Measurements from ENCODE around the gene ENOX1.

The ENOX1 gene

DNA sequence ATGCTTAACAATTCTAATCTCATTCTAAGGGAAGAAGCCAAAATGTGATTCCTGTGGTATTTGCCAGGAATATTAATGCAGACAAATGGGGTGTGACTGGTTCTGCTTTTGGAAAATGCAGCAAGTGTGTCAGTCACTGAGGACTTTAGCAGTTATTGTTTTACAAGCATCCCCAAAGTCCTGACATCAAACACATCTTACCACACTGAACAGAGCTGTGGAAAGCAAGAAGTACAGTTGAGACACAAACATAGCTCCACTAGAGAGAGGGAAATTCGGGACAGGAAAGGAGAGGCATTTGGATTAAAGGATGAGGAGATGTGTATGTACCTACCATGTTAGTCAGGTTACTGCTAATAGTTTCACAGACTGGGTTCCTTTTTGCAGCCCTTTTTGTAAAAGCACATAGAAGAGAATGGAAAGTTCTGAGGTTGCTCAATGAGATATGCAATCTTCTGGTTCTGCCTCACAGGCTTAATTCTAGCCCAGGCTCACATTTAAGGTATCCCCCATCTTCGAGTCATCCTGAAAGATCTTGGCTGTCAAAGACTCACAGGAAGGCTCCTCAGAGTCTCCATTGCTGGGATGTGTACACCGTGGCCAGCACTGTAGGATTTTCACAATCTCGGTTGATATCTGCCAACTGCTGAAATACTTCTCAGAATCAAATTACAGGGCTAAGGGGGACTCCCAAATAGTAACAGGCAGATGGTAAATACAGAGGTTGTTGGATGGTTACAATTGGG is 446.8 kb downstream of the ENOX1 start:
- Histone ChIP-seq H3K4me2 (ENCODE audit: insufficient read depth, low read length) (no peak overlapping the region), H3K36me3 (ENCODE audit: insufficient read depth, low read length) (no peaks in the 10 kb centered on the region), H3K27ac (ENCODE audit: low read length) (no peak overlapping the region), H4K20me1 (ENCODE audit: insufficient read depth, low read length) (no peaks in the 10 kb centered on the region), H3K9me3 (ENCODE audit: insufficient read depth, low read length, severe bottlenecking) (no peaks in the 10 kb centered on the region), H3K9ac (ENCODE audit: low read depth, low read length) (no peak overlapping the region), H3K79me2 (ENCODE audit: insufficient read depth, low read length) (no peaks in the 10 kb centered on the region), H3K4me1 (ENCODE audit: insufficient read depth, low read length) (no peaks in the 10 kb centered on the region), H3K27me3 (ENCODE audit: insufficient read depth, low read length, poor library complexity) (peaks cover 7% of the 10 kb centered on the region), H2AFZ (ENCODE audit: low read depth, low read length) (no peak overlapping the region), H3K4me3 (ENCODE audit: low read depth in 1 of 2, low read length in 2 of 2) (no peak overlapping the region)
- no peak for DNase-seq
- ATAC-seq (ENCODE audit: insufficient read depth, low read depth) = no peak
- no peak for TF ChIP-seq EZH2 (IDR thresholded peaks at IDR 0.05; ENCODE audit: borderline replicate concordance, low read depth, low read length, severe bottlenecking)
- TF ChIP-seq, protein P1, sequence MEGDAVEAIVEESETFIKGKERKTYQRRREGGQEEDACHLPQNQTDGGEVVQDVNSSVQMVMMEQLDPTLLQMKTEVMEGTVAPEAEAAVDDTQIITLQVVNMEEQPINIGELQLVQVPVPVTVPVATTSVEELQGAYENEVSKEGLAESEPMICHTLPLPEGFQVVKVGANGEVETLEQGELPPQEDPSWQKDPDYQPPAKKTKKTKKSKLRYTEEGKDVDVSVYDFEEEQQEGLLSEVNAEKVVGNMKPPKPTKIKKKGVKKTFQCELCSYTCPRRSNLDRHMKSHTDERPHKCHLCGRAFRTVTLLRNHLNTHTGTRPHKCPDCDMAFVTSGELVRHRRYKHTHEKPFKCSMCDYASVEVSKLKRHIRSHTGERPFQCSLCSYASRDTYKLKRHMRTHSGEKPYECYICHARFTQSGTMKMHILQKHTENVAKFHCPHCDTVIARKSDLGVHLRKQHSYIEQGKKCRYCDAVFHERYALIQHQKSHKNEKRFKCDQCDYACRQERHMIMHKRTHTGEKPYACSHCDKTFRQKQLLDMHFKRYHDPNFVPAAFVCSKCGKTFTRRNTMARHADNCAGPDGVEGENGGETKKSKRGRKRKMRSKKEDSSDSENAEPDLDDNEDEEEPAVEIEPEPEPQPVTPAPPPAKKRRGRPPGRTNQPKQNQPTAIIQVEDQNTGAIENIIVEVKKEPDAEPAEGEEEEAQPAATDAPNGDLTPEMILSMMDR (IDR thresholded peaks at IDR 0.05; ENCODE audit: borderline replicate concordance, extremely low read depth, low read length, poor library complexity, severe bottlenecking) = no peak

DNA sequence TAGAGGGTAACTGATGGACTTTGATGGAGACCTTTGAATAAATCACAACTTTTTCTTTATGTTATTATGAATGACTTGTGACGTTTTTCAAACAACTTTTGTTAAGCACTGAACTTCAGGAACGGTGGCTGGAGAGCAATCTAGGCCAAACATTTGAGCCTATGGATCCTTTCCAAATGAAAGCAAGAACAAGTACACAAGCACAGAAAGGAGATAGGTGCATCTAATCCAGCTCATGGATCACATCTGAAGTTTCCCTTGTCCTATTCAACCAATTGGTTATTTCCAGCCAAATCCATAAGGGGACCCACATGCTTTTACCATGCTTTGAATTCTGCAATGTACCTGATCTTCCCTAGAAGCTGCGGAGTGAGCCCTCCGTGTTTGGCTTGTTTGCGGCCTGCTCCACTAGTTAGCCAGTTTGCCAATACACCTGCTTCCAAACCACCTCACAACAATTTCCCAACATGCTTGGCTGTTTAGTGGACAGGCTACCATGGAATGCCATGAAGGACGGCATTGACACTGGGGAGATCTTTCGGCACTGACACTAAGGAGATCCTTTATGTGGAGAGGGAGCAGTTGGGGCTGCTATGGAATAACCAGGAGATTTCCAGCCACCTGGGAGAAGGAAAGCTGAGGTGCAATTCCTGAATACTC is 447.5 kb downstream of the ENOX1 start:
- no peak overlapping the region for H2AFZ ChIP-seq (ENCODE audit: low read depth, low read length)
- DNase-seq (no peak), ATAC-seq (ENCODE audit: insufficient read depth, low read depth) (no peak)
- H3K4me1 ChIP-seq (ENCODE audit: insufficient read depth, low read length) = no peaks in the 10 kb centered on the region
- no peaks in the 10 kb centered on the region for H3K9me3 ChIP-seq (ENCODE audit: insufficient read depth, low read length, severe bottlenecking)
- H3K79me2 ChIP-seq (ENCODE audit: insufficient read depth, low read length) = no peaks in the 10 kb centered on the region
- H3K9ac ChIP-seq (ENCODE audit: low read depth, low read length) = no peak overlapping the region
- no peak for TF ChIP-seq EZH2 (IDR thresholded peaks at IDR 0.05; ENCODE audit: borderline replicate concordance, low read depth, low read length, severe bottlenecking)
- TF ChIP-seq, protein P1 (IDR thresholded peaks at IDR 0.05; ENCODE audit: borderline replicate concordance, extremely low read depth, low read length, poor library complexity, severe bottlenecking) = no peak
- H4K20me1 ChIP-seq (ENCODE audit: insufficient read depth, low read length) = no peaks in the 10 kb centered on the region
- no peak overlapping the region for H3K4me3 ChIP-seq (ENCODE audit: low read depth in 1 of 2, low read length in 2 of 2)
- H3K36me3 ChIP-seq (ENCODE audit: insufficient read depth, low read length) = no peaks in the 10 kb centered on the region
- H3K27me3 ChIP-seq (ENCODE audit: insufficient read depth, low read length, poor library complexity) = peaks cover 7% of the 10 kb centered on the region
- no peak overlapping the region for H3K27ac ChIP-seq (ENCODE audit: low read length)
- no peak overlapping the region for H3K4me2 ChIP-seq (ENCODE audit: insufficient read depth, low read length)

DNA sequence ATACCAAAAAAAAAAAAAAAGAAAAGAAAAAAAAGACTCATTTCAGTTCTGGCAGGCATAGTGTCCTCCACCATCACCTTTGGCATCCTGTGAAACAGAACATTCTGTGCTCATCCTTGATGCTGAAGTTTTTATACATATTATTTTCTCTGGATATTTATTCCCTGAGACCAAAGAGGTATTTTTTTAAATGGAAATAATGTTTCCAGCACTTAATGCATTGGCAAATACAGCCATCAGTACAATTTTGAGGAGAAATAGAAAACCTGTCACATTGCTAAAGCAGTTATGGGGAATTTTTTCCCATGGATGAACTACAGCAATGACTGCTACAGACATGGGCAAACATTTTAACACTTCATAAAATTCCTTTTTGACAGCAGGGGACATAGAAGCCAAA is 451.0 kb downstream of the ENOX1 start:
- Histone ChIP-seq H2AFZ (ENCODE audit: low read depth, low read length) (no peak overlapping the region), H3K27me3 (ENCODE audit: insufficient read depth, low read length, poor library complexity) (peaks cover 4% of the 10 kb centered on the region), H3K4me1 (ENCODE audit: insufficient read depth, low read length) (no peaks in the 10 kb centered on the region), H3K4me2 (ENCODE audit: insufficient read depth, low read length) (no peak overlapping the region), H3K9me3 (ENCODE audit: insufficient read depth, low read length, severe bottlenecking) (no peaks in the 10 kb centered on the region), H3K79me2 (ENCODE audit: insufficient read depth, low read length) (no peaks in the 10 kb centered on the region), H3K36me3 (ENCODE audit: insufficient read depth, low read length) (no peaks in the 10 kb centered on the region), H4K20me1 (ENCODE audit: insufficient read depth, low read length) (no peaks in the 10 kb centered on the region), H3K4me3 (ENCODE audit: low read depth in 1 of 2, low read length in 2 of 2) (no peak overlapping the region), H3K27ac (ENCODE audit: low read length) (no peak overlapping the region), H3K9ac (ENCODE audit: low read depth, low read length) (no peak overlapping the region)
- ATAC-seq (ENCODE audit: insufficient read depth, low read depth) (no peak), DNase-seq (no peak)
- no peak for TF ChIP-seq EZH2 (IDR thresholded peaks at IDR 0.05; ENCODE audit: borderline replicate concordance, low read depth, low read length, severe bottlenecking)
- TF ChIP-seq, protein P1 (IDR thresholded peaks at IDR 0.05; ENCODE audit: borderline replicate concordance, extremely low read depth, low read length, poor library complexity, severe bottlenecking) = no peak
